Activated CD8-positive, alpha-beta memory T cell treated with anti-CD3 and anti-CD28 coated beads for 36 hours (primary cell): ENCODE results near the gene ZNF195. TPM values are rescaled to one million over a fixed set of nuclear protein-coding genes. Genes with fewer than 3 reads are reported as not detected.
"Not testable (repeated sequence)": the region's sequence is repeated elsewhere in the genome, so short reads cannot be mapped to it uniquely, and the experiment has no call there.

Experiments used
- CTCF ChIA-PET: fragments of 350-600 bp; sonication (Branson Sonifier 250); formaldehyde crosslinking; loops from one replicate; lab custom pipeline; 2021; ENCODE audit warnings: antibody characterized with exemption; lab: Charles Lee
- POLR2A ChIA-PET: fragments of 350-600 bp; sonication (Branson Sonifier 250); formaldehyde crosslinking; loops from one replicate; lab custom pipeline; 2021; ENCODE audit warnings: antibody characterized with exemption; lab: Charles Lee
- total RNA-seq, 2 experiments: library from RNA; stranded (reverse); gene quantifications; one replicate each; pipeline ENCODE4 v1.2.3, GENCODE V29; 2021

The ZNF195 gene
- total RNA-seq, 2 experiments from 2014 or later: 40.9 to 41.8 TPM

DNA sequence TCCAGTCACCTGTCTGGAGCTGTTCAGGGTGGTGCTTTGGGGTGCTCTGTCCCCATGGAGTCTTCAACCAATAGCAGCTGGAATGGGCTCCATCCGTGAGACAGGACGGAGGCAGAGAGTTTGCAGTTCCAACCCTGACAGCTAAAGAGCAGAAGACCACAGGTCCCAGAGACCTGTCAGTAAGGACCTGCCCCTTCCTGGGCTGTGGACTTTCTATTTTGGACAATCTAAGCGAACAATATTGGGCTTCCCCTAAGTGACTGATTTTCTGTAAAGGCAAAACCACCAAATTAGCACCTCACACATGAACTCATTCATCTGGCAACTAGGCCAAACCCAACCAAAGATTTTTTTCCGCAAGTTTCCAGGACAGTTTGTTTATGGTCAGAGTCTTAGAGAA lies 50.4 kb downstream of the ZNF195 start:
- CTCF ChIA-PET, POLR2A ChIA-PET: not testable (repeated sequence)

DNA sequence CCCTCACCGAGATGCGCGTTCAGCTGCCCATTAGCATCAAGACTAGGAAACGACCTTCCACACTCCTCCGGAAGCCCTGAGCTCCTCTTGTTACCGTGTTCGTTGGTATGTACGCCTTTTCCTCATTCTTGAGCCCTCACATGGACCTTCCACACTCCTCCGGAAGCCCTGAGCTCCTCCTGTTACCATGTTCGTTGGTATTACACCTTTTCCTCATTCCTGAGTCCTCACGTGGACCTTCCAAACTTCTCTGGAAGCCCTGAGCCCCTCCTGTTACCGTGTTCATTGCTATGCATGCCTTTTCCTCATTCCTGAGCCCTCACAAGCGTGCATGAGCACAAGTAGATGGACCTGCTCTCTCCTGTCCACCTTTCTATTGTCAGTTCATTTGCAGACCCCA lies 52.5 kb downstream of the ZNF195 start:
- POLR2A ChIA-PET, CTCF ChIA-PET: not testable (repeated sequence)

DNA sequence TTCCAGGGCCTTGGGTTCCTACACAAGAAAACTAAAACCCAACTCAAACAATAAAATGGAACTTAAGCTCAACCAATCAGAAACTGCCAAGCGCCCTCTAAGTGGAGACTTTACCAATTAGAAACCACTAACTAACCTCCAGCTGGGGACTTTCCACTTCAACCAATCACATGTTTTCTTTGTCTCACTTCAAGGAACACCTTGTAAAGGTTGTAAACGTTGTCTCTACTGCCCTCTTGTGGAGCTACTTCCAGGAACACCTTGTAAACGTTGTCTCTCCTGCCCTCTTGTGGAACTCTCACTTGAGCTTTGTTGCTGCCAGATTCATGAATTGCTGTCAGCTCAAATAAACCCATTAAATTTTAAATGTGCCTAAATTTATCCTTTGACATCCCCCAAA lies 54.2 kb downstream of the ZNF195 start:
- CTCF ChIA-PET, POLR2A ChIA-PET: not testable (repeated sequence)

Other genes with a start within 250 kb of the ZNF195 start
- 1 to 10 TPM; 2.8 to 3.4 TPM for gene OSBPL5, start 213.8 kb downstream of the ZNF195 start, total RNA-seq
- gene MRGPRG, start 160.3 kb downstream of the ZNF195 start, total RNA-seq: not detected
- gene MRGPRE, start 146.7 kb downstream of the ZNF195 start, total RNA-seq: not detected